Left ventricle myocardium superior (tissue), 1 donor: ENCODE measurements around the gene ZNF600. TPM values are rescaled to one million over a fixed set of nuclear protein-coding genes. Genes with fewer than 3 reads are reported as not detected.

Source experiments
- total RNA-seq: library from RNA; stranded (reverse); fragmentation: NEBNext Ultra II Directional; extraction: Animal tissue kit (Norgen Biotek cat#: 25700); gene quantifications from one replicate; pipeline ENCODE4 v1.2.1, GENCODE V29; 2021
- donor health status: DM: no; HTN: yes; CAD: no; lungs with severe emphysema.

The ZNF600 gene
- total RNA-seq, 1 donor from 2014 or later = 2.0 TPM

Other genes with a start within 250 kb of the ZNF600 start
- gene ZNF701, start 216.5 kb downstream of the ZNF600 start, total RNA-seq = 18.2 TPM
- gene ZNF83, start 148.4 kb downstream of the ZNF600 start, total RNA-seq = 15.8 TPM
- gene ZNF611, start 51.7 kb downstream of the ZNF600 start, total RNA-seq = 6.9 TPM
- gene ZNF28, start 34.8 kb upstream of the ZNF600 start, total RNA-seq = 9.2 TPM
- 8.1 TPM for gene ZNF468, start 70.8 kb upstream of the ZNF600 start, total RNA-seq
- 9.3 TPM for gene ZNF320, start 110.8 kb upstream of the ZNF600 start, total RNA-seq
- 1.4 TPM for gene ZNF888, start 136.6 kb upstream of the ZNF600 start, total RNA-seq
- 4.4 TPM for gene ZNF816, start 176.1 kb upstream of the ZNF600 start, total RNA-seq
- not detected for gene ERVV-1, start 227.1 kb upstream of the ZNF600 start, total RNA-seq